Gastrocnemius medialis (tissue), 4 donors: ENCODE data around the gene RCSD1. TPM values are rescaled to one million over a fixed set of nuclear protein-coding genes. Genes with fewer than 3 reads are reported as not detected.

Experiments used
- ATAC-seq, 2 donors: fragments of 150-250 bp; one replicate each; pipeline ENCODE4 v1.9.1; 2016
- DNase-seq, 2 donors: peaks; one replicate each; pipeline ENCODE4 v3.0.0-alpha.2; 2019
- H3K27ac ChIP-seq, 4 donors: fragments of 200-600 bp; sonication (generic); 1 replicate in 1 of 4; 2 replicates in 3 of 4; pipeline ENCODE4 v1.5.1; 2016 to 2018; ENCODE audit warnings: mild to moderate bottlenecking in 2 of 4, moderate library complexity in 1 of 4
- H3K27me3 ChIP-seq, 3 donors: fragments of 200-600 bp; sonication (generic) in 2 of 3; 1 replicate in 1 of 3; 2 replicates in 2 of 3; pipeline versions ENCODE4 v1.5.1 to v1.6.0; 2016 to 2019; ENCODE audit warnings: mild to moderate bottlenecking in 1 of 3, moderate library complexity in 1 of 3
- H3K36me3 ChIP-seq, 2 donors: fragments of 200-600 bp; sonication (generic) in 1 of 2; one replicate each; pipeline ENCODE4 v1.5.1; 2017 to 2018
- H3K4me1 ChIP-seq, 2 donors: fragments of 200-600 bp; sonication (generic) in 1 of 2; one replicate each; pipeline ENCODE4 v1.5.1; 2016 to 2017; ENCODE audit warnings: mild to moderate bottlenecking in 2 of 2
- H3K4me3 ChIP-seq, 4 donors: fragments of 200-600 bp; sonication (generic) in 3 of 4; 1 replicate in 1 of 4; 2 replicates in 3 of 4; pipeline ENCODE4 v1.5.1; 2016 to 2019; ENCODE audit warnings: mild to moderate bottlenecking in 2 of 4
- H3K9me3 ChIP-seq, 3 donors: fragments of 200-600 bp; sonication (generic) in 2 of 3; 1 replicate in 1 of 3; 2 replicates in 2 of 3; pipeline ENCODE4 v1.5.1; 2016 to 2019
- POLR2A ChIP-seq, 2 donors: fragments of 450-650 bp; IDR thresholded peaks; one replicate each; pipeline ENCODE4 v1.6.1; 2017; ENCODE audit warnings: antibody characterized with exemption in 2 of 2, mild to moderate bottlenecking in 2 of 2, moderate library complexity in 2 of 2
- in situ Hi-C, 4 donors: fragments of 200-750 bp; cut with MboI; loops; one replicate each; pipeline versions ENCODE4 v1.15.0 to v1.8.0; 2017; ENCODE audit warnings: low sequenced_read_pairs in 4 of 4
- intact Hi-C: fragments of 100-400 bp; cut with DNase I; formaldehyde crosslinking; loops from one replicate; pipeline ENCODE4 v1.15.1; 2023; ENCODE audit warnings: low total_unique reads
- total RNA-seq, 4 donors: library from RNA; depleted of rRNA; stranded (reverse); fragments of >200 nt; gene quantifications; one replicate each; pipeline versions ENCODE4 v1.1.0 to v1.2.3, GENCODE V29; 2016
- TF ChIP-seq, protein P1 (sequence below), 5 experiments: fragments of 450-650 bp in 3 of 5; fragments of 200-600 bp in 2 of 5; sonication (generic) in 2 of 5; IDR thresholded peaks in 4 of 5; conservative IDR thresholded peaks in 1 of 5; 1 replicate in 4 of 5; 2 replicates in 1 of 5; pipeline ENCODE4 v1.5.1; 2016 to 2019; ENCODE audit warnings: antibody characterized with exemption in 5 of 5, mild to moderate bottlenecking in 3 of 5, moderate library complexity in 3 of 5

Gene RCSD1, protein sequence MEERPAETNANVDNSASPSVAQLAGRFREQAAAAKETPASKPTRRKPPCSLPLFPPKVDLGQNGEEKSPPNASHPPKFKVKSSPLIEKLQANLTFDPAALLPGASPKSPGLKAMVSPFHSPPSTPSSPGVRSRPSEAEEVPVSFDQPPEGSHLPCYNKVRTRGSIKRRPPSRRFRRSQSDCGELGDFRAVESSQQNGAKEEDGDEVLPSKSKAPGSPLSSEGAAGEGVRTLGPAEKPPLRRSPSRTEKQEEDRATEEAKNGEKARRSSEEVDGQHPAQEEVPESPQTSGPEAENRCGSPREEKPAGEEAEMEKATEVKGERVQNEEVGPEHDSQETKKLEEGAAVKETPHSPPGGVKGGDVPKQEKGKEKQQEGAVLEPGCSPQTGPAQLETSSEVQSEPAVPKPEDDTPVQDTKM
- total RNA-seq, result 10 to 100 TPM in 1 of 4 donors, 1 to 10 TPM in 3; 6.0 to 14.8 (median 7.5) TPM

DNA sequence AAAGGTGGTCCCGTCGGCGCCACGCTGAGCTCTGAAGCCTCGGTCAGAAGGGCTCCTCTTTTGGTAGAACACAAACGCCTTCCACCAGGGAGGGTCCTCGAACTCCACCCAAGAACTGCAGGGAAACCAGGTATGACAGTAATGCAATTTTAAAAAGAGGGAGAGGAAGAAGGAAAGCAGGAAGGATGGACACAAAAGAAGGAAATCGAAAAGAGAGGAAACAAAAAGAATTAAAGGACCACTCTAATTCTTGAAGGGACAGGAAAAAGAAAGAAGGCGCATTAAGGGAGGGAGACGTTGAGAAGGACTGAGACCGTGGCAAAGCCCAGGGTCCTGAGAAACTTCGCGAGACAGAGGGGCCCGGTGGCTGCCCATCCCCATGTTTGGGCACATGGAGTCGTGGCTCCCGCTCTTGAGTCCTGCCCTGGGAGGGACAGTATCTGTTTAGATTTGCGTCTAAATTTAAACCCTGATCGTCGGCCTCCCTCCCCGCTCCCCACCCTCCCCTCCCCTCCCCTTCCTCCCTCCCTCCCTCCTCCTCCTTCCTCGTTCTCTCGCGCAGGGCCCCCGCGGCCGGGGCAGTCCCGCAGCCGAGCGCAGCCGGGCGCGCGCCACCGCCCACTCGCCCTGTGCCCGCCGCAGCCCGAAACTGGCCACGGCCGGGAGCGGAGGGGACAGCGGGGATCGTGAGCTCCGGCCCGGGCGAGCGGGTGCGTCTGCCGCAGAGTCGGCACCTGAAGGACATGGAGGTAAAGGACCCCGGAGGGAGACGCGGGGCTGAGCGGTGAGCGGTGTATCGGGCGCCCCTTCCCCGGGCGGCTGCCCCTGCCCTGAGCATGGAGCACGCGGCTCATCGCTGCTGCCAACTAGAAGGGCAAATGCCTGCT is at the start of gene RCSD1:
Gene RCSD1, plus strand, starts transcription at position 552 of the 887 bp plus-strand sequence. Its CDS starts 192 bp downstream, at position 744.
- ATAC-seq (peak; percentile 63 to 73), DNase-seq (peak in 1 of 2 donors; percentile 53)
- Histone ChIP-seq H3K36me3 (no peaks in the 10 kb centered on the region), H3K4me3 (peak within 1 kb of the TSS; percentile 74 to 86 (median 86)), H3K27me3 (no peaks in the 10 kb centered on the region), H3K27ac (peak within 1 kb of the TSS; percentile 90 to 96 (median 92)), H3K9me3 (peaks cover 0 to 4% (median 0%) of the 10 kb centered on the region in 3 donors), H3K4me1 (peaks cover 38 to 55% of the 10 kb centered on the region in 2 donors)
- in situ Hi-C loops, result no loop called here
- intact Hi-C loops, result no loop called here
- TF ChIP-seq, protein P1, sequence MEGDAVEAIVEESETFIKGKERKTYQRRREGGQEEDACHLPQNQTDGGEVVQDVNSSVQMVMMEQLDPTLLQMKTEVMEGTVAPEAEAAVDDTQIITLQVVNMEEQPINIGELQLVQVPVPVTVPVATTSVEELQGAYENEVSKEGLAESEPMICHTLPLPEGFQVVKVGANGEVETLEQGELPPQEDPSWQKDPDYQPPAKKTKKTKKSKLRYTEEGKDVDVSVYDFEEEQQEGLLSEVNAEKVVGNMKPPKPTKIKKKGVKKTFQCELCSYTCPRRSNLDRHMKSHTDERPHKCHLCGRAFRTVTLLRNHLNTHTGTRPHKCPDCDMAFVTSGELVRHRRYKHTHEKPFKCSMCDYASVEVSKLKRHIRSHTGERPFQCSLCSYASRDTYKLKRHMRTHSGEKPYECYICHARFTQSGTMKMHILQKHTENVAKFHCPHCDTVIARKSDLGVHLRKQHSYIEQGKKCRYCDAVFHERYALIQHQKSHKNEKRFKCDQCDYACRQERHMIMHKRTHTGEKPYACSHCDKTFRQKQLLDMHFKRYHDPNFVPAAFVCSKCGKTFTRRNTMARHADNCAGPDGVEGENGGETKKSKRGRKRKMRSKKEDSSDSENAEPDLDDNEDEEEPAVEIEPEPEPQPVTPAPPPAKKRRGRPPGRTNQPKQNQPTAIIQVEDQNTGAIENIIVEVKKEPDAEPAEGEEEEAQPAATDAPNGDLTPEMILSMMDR (IDR thresholded peaks at IDR 0.05 in 4 of 5, conservative IDR thresholded peaks at IDR 0.05 in 1 of 5), result no peak
- peak; percentile 37 to 47 for TF ChIP-seq POLR2A (IDR thresholded peaks at IDR 0.05)

DNA sequence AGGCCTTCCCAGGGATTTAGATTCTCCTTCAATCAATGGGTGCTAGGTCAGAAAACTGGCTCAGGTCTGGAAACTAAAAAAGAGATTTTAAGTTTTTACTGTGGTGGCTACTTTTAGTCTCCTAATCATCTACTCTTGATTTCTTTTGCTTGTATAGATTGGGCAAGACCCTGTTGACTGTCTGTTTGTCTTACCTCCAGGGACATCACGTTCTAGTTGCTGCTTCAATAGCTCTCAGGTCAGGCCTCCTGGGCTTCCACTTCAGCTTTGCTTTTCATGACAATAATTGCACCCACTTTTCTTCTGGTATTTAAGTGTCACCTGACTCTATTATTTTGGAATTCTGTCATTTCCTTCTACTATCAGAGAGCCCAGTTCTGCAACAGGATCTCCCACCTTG is 48.0 kb upstream of the RCSD1 start:
- DNase-seq (no peak), ATAC-seq (no peak)
- TF ChIP-seq POLR2A (IDR thresholded peaks at IDR 0.05), result no peak
- TF ChIP-seq, protein P1 (IDR thresholded peaks at IDR 0.05 in 4 of 5, conservative IDR thresholded peaks at IDR 0.05 in 1 of 5), result no peak
- H3K27ac ChIP-seq, result no peak overlapping the region
- H3K4me3 ChIP-seq, result no peak overlapping the region
- H3K36me3 ChIP-seq, result no peaks in the 10 kb centered on the region
- no peaks in the 10 kb centered on the region for H3K4me1 ChIP-seq
- no peaks in the 10 kb centered on the region for H3K27me3 ChIP-seq
- intact Hi-C loops, result no loop called here
- H3K9me3 ChIP-seq, result no peaks in the 10 kb centered on the region
- in situ Hi-C loops, result no loop called here

DNA sequence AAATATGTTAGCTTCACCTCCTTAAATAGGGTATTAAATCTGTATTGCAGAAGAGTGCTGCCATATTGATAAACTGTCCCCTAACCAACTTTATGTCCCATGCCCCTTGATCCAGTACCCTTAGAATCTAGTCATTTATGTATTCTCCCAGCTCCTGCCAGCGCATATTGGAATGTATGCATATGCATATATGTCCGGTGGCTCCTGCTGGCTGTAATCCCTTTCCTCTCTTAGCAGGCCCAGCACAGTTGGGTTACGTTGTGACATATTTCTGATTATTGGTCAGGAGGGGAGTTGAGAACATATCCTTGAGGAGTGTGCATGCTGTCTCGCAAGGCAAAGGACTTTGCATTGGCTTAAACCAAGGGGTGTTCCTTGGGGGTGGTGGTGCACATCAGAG is 47.3 kb upstream of the RCSD1 start:
- ATAC-seq, result no peak
- no peak for DNase-seq
- Histone ChIP-seq H3K27ac (no peak overlapping the region), H3K9me3 (no peaks in the 10 kb centered on the region), H3K4me1 (no peaks in the 10 kb centered on the region), H3K4me3 (no peak overlapping the region), H3K27me3 (no peaks in the 10 kb centered on the region), H3K36me3 (no peaks in the 10 kb centered on the region)
- in situ Hi-C loops (no loop called here), intact Hi-C loops (no loop called here)
- TF ChIP-seq POLR2A (IDR thresholded peaks at IDR 0.05), result no peak
- TF ChIP-seq, protein P1 (IDR thresholded peaks at IDR 0.05 in 4 of 5, conservative IDR thresholded peaks at IDR 0.05 in 1 of 5), result no peak

DNA sequence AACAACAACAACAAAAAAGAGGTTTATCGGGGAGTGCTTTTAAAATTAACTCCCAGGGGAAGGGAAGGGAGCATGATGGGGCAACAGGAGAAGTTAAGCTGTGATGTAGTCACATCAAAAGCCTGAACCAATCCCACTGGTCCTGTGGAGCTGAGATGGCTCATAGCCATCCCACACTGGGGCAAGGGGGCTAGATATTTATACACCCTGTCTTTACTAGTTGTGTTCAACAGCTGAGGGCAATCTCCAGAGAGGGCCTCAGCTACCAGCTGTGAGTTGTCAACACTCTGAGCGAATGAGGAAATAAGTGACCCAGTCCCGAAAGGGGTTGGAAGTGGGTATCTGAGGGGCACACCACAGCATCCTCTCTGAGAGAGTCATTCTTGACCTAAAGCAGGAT is 45.5 kb upstream of the RCSD1 start:
- in situ Hi-C loops, result no loop called here
- intact Hi-C loops, result no loop called here
- Histone ChIP-seq H3K36me3 (no peaks in the 10 kb centered on the region), H3K27ac (no peak overlapping the region), H3K4me3 (no peak overlapping the region), H3K9me3 (no peaks in the 10 kb centered on the region), H3K4me1 (no peaks in the 10 kb centered on the region), H3K27me3 (no peaks in the 10 kb centered on the region)
- no peak for DNase-seq
- no peak for TF ChIP-seq POLR2A (IDR thresholded peaks at IDR 0.05)
- TF ChIP-seq, protein P1 (IDR thresholded peaks at IDR 0.05 in 4 of 5, conservative IDR thresholded peaks at IDR 0.05 in 1 of 5), result no peak
- no peak for ATAC-seq
